Measurements from ENCODE around the gene PAX5.

The PAX5 gene

DNA sequence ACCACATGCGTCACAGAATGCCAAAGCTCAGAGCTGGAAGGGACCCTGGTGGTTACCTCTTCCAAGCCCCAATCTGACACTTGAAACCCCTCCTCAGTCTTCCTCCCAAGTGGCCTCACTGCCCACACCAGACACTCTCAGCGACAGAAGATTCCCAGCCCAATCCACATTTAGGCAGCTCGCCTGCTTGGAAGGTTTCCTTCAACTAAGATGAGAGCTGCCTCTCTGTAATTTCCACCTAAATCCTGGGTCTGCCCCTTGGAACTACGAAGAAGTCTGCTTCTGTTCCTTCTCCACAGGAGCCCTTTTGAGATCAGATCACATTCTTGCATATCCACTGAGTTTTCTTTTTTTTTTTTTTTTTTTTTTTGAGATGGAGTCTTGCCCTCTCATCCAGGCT lies 83.7 kb downstream of the PAX5 start:
- peak; percentile 10 for DNase-seq

- DNase-seq: peak; percentile 45
These were observed 84.6 kb downstream of the PAX5 start for GRCh38 chr9:36949466-36949865.

- no peak for DNase-seq
These were observed 86.0 kb downstream of the PAX5 start for GRCh38 chr9:36948051-36948450.

DNA sequence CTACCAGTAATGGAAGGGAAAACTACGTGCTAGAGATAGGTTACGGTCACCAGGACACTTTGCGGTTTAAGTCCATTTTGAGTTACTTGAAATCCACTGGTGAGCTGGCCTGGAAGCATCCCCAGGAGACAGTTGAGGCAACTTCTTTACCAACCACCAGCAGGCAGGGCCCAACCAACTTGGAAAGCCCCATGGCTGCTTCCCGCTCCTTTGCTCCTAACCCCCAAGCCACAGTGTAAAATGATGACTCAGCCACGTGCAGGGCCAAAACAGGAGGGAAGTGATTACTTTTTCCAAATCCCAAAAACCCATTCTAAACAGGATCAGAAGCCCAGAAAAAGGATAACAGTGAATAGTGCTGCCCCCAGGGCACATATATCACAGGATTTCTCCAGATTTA lies 87.4 kb downstream of the PAX5 start:
- DNase-seq: no peak

DNA sequence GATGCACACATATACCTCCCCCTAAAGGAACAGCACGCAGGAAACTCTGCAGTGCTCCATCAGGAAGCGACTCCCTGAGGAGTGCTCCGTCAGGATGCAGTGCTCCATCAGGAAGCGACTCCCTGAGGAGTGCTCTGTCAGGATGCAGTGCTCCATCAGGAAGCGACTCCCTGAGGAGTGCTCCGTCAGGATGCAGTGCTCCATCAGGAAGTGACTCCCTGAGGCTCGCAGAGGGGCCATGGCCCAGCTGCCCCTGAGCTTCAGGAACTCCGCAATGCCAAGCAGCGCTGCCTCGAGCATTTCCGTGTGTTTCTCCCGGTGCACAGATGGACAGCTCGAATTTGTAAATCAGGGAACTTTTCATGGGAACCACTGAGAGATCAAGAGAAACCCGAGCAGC lies 88.1 kb downstream of the PAX5 start:
- DNase-seq: no peak

- DNase-seq: no peak
These were observed 91.2 kb downstream of the PAX5 start for GRCh38 chr9:36942891-36943290.

- DNase-seq: no peak
These were observed 92.6 kb downstream of the PAX5 start for GRCh38 chr9:36941441-36941840.

DNA sequence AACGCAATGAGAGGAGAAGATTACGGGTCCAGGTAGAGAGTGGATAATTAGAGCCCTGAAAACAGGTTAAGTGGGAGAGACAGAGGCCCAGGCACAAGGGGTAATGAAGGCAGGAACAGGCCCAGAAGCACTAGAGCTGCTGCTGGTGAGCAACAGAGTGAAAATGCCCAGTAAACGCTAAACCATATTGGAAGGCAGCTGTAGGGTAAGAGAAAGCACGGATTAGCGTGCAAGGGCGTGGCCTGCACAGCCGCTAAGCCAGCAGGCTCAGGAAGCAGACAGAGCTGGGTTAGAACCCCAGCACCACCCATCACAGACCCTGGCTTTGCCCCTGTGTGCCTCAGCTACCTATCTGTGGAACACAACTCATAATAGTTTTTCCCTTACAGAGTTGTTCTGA lies 93.2 kb downstream of the PAX5 start:
- peak; percentile 84 for DNase-seq

DNA sequence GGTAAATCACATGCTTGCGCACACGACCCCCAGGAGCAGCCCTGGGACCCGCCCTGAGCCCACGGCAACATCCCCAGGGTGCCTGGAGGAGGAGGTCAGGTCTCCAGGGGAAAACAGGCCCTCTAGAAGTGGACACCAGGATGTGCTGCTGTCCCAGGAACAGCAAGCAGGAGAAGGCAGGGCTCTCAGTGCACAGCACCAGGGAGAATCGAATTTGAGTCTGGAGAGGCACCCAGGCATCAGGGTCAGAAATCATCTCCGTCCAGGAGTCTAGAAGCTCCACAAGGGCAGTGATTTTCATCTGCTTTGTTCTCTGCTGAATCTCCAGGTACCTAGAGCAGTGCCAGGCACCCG lies 93.6 kb downstream of the PAX5 start:
- DNase-seq: no peak

DNA sequence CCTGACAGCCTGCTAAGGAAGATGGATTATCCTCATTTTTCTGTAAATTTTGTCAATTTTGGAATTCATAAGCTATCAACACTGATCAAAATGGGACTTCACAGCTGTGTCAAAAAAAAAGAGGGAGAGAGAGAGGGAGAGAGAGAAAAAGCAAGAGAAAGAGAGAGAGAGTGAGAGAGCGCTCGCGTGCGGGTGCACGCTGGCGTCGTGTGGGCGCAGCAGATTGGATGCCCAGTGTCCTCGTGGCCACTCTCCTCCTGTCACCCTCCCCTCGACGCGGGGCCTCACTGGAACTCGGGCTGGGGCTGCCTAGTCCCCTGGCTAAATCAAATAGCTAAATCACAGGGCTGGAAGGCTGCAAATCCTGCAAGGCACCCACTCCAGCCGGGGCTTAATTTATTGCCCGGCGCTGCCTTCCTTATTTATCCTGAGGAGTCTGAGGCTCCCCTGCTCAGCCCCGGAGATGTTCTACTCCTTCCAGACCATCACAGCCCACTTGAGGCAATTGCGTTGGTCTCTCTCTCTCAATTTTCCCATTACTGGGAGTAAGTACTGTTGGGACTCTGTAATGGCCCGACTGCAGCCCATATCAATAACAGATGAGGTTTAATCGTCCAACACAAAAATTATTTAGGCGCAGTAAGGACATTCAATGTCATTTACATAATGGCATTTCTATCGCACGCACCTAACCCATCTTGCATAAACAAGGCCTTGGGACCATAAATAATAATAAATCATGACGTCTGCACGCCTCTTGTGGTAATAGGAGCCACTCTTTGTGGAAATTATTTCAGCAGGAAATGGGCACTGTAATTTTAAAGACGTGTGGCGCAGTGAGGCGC lies 94.2 kb downstream of the PAX5 start:
- peak; percentile 52 for DNase-seq

GRCh38 chr9:36939214-36939613 lies 94.9 kb downstream of the PAX5 start:
- no peak for DNase-seq

DNA sequence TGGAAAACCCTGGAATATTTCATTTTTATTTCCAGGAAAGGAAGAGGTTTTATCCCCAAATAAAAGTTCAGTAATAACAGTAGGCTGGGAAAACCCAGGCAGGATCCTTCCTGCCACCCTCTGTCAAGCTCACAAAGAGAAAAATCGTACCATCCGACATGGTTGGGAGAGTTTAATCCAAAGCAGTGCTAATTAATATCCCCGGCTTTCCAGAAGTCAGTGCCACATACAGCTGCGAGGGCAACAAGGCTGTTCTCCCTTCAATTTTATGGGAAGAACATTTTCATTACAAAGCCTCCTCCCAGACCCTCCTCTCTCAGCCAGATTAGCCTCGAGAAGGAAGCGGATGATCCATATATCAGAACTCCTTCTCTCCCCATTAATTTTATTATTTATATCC lies 95.5 kb downstream of the PAX5 start:
- DNase-seq: peak; percentile 72

- DNase-seq: no peak
These were observed 96.1 kb downstream of the PAX5 start for GRCh38 chr9:36937951-36938350.

- DNase-seq: no peak
These were observed 96.7 kb downstream of the PAX5 start for GRCh38 chr9:36937346-36937745.

DNA sequence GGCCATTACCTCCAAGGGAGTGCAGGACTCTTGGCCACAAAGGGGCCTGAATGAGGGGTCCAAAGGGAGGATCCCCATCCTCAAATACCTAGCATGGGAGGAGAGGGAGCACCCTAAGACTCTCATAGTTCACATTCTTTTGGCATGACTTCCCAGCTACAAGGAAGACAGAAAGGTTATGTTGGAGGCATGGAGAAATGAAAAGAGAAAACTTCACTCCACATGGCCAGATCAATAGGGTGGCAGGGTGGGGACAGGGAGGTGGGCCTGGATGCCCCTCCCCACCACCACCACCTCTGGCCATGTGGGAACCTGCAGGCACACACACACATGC lies 97.6 kb downstream of the PAX5 start:
- no peak for DNase-seq

GRCh38 chr9:36935768-36936497 lies 98.1 kb downstream of the PAX5 start:
- DNase-seq: no peak

DNA sequence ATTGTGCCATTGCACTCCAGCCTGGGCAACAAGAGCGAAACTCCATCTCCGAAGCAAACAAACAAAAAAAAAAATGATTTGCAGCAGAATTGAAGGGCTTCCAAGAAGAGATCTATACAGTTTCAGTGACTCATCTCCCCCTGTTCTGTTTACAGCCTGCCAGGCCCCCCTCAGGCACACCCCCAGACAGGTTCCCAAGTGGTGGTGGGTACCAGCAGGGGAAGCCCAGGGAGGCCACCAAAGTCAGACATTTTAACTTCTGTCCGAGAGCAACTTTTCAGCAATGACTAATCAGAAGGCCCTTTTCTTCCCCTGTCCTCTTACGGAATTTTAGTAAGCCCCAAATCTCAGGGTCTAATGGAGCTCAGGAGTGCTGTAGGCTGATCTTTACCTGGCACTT lies 98.7 kb downstream of the PAX5 start:
- DNase-seq: no peak

DNA sequence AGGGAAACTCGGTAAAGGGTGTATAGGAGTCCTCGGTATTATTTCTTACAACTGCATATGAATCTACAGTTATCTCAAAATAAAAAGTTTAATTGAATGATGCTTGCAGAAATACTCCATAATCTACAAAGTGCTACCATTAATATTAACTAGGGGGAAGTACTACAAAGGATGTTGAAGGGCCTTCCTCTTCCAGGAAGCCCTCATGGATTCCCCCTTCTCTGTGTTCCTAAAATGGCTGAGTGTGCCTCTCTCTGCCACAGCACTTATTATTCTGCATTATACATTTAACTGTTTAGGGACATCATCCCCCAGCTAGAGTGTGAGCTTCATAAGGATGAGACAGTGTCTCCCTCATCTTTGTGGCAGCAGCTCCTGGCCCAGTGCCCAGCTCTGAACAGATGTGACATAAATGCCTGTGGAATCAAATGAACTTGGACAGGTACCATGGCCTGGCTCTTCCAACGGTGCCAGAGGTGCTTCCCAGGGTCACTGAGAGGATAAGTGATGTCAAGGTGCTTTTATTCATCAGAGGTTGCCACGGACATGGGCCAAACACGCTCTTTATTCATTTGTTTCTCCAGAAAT lies 99.5 kb downstream of the PAX5 start:
- peak; percentile 10 for DNase-seq

GRCh38 chr9:36933676-36934215 lies 100.3 kb downstream of the PAX5 start:
- DNase-seq: no peak

GRCh38 chr9:36932198-36932597 lies 101.9 kb downstream of the PAX5 start:
- DNase-seq: no peak

GRCh38 chr9:36930941-36931340 lies 103.1 kb downstream of the PAX5 start:
- no peak for DNase-seq

GRCh38 chr9:36929350-36929675 lies 104.8 kb downstream of the PAX5 start:
- DNase-seq: no peak

DNA sequence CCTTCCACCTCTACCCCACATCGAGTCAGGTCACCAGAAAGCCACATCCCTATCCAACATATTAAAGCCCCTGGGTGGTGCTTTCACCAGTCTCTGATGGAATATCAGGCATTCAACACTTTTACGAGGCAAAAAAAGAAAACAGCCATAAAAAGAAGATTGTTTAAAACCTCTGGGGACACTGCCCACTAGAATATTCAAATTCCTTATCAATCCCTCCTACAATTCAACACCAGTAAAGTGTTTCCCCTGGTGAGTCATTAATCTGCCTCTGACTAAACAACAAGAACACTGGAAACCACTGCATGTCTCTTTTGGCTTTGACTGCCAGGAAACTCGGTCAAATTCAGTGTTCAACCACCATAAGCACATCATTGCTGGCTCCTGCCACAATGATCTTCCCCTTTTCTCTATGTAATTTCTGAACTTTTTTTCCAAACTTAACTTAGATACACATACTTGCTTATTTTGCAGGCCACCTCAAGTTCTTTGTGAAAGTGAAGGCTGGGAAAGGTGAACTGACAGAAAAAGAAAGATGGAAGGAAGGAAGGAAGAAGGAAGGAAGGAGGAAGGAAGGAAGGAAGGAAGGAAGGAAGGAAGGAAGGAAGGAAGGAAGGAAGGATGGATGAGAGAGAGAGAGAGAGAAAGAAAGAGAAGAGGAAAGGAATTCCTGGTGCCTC lies 105.3 kb downstream of the PAX5 start:
- DNase-seq: no peak

DNA sequence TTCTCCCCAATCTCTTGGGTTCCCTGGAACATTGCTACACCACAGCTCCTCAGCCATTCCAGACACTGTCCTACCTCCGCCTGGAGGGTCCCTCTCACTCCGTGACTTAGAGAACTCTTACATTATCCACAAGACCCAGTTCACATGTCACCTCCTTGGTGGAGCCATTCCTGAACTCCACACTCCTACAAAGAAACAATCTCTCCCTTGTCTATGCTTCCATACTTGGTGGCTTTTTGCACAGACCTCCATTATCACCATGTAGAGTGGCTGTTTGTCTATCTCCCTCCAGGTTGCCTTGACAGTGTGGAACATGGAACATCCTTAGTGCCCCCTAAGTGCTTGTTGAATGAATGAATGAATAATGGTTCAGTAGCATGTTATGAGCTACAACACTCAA lies 105.9 kb downstream of the PAX5 start:
- no peak for DNase-seq

Data from NCI-H82 (cell line).